SK-N-SH (cell line): ENCODE results near the gene ARMC7. TPM values are rescaled to one million over a fixed set of nuclear protein-coding genes. Genes with fewer than 3 reads are reported as not detected.
"Not testable (repeated sequence)": the region's sequence is repeated elsewhere in the genome, so short reads cannot be mapped to it uniquely, and the experiment has no call there.

Source experiments
- CTCF ChIA-PET: fragments of 300-600, 350-600 bp; formaldehyde crosslinking; extraction: SDS; loops from one replicate; lab custom pipeline; 2021; lab: Yijun Ruan, JAX
- POLR2A ChIA-PET: fragments of 350-600 bp; sonication (Branson Sonifier 250); formaldehyde crosslinking; extraction: SDS; loops from one replicate; lab custom pipeline; 2020; ENCODE audit warnings: antibody characterized with exemption, inconsistent platforms; lab: Yijun Ruan, JAX
- DNase-seq: peaks from one replicate; pipeline ENCODE4 v3.0.0; 2012
- H2AFZ ChIP-seq: fragments of 200-600 bp; sonication (generic); 2 replicates; pipeline ENCODE4 v1.8.1; 2016; ENCODE audit warnings: antibody characterized with exemption, mild to moderate bottlenecking, low read depth
- H3F3A ChIP-seq: fragments of 200-600 bp; sonication (generic); replicated peaks from 2 replicates; pipeline ENCODE3; 2016; ENCODE audit warnings: antibody characterized with exemption, mild to moderate bottlenecking; ENCODE audit not compliant: insufficient read depth
- H3K27ac ChIP-seq, 2 experiments: fragments of 200-500 bp in 1 of 2; fragments of 200-600 bp in 1 of 2; sonication (Bioruptor generic) in 1 of 2; sonication (generic), shearing (Covaris generic) in 1 of 2; 2 replicates each; pipeline versions ENCODE4 v1.5.1 to v1.6.1; 2014 to 2016; ENCODE audit warnings: low read depth in 2 of 2, inconsistent platforms in 1 of 2, low read length in 1 of 2, mild to moderate bottlenecking in 1 of 2, mixed read lengths in 1 of 2
- H3K27me3 ChIP-seq: fragments of 200-600 bp; sonication (generic), shearing (Covaris generic); 2 replicates; pipeline ENCODE4 v1.6.1; 2016; ENCODE audit warnings: mixed run types; ENCODE audit not compliant: insufficient read depth
- H3K36me3 ChIP-seq, 2 experiments: fragments of 200-500 bp in 1 of 2; fragments of 200-600 bp in 1 of 2; sonication (Bioruptor generic) in 1 of 2; sonication (generic) in 1 of 2; replicated peaks in 1 of 2; 2 replicates each; pipeline versions ENCODE3 to v1.5.1; 2014 to 2016; ENCODE audit warnings: low read length in 1 of 2, mild to moderate bottlenecking in 1 of 2; ENCODE audit not compliant: insufficient read depth in 2 of 2, control insufficient read depth in 1 of 2
- H3K4me1 ChIP-seq, 2 experiments: fragments of 200-500 bp in 1 of 2; fragments of 200-600 bp in 1 of 2; sonication (Bioruptor generic) in 1 of 2; sonication (generic), shearing (Covaris generic) in 1 of 2; 2 replicates each; pipeline versions ENCODE4 v1.5.1 to v1.6.1; 2014 to 2016; ENCODE audit warnings: low read depth in 1 of 2, low read length in 1 of 2, mixed run types in 1 of 2; ENCODE audit not compliant: insufficient read depth in 2 of 2, control insufficient read depth in 1 of 2
- H3K4me2 ChIP-seq: fragments of 200-600 bp; sonication (generic), shearing (Covaris generic); 2 replicates; pipeline ENCODE4 v1.6.1; 2017; ENCODE audit warnings: mixed run types
- H3K4me3 ChIP-seq, 2 experiments: fragments of 200-500 bp in 1 of 2; fragments of 200-600 bp in 1 of 2; sonication (Bioruptor generic) in 1 of 2; sonication (generic), shearing (Covaris generic) in 1 of 2; 2 replicates each; pipeline versions ENCODE4 v1.5.1 to v1.8.1; 2014 to 2016; ENCODE audit warnings: low read depth in 2 of 2, inconsistent platforms in 1 of 2, low read length in 1 of 2, mild to moderate bottlenecking in 1 of 2, mixed read lengths in 1 of 2, moderate library complexity in 1 of 2
- H3K79me2 ChIP-seq: fragments of 200-600 bp; sonication (generic); 2 replicates; pipeline ENCODE4 v1.8.1; 2017; ENCODE audit warnings: mild to moderate bottlenecking; ENCODE audit not compliant: insufficient read depth
- H3K9ac ChIP-seq: fragments of 200-600 bp; sonication (generic); 2 replicates; pipeline ENCODE4 v1.6.1; 2017; ENCODE audit warnings: mixed run types
- H3K9me2 ChIP-seq: fragments of 200-600 bp; sonication (generic); 2 replicates; pipeline ENCODE4 v1.6.1; 2017; ENCODE audit warnings: mixed run types
- H3K9me3 ChIP-seq: fragments of 200-600 bp; sonication (generic); 2 replicates; pipeline ENCODE4 v1.6.1; 2017; ENCODE audit warnings: mixed run types, mild to moderate bottlenecking, moderate library complexity
- H4K20me1 ChIP-seq: fragments of 200-600 bp; sonication (generic); 2 replicates; pipeline ENCODE4 v1.6.1; 2017; ENCODE audit warnings: mild to moderate bottlenecking, mixed run types; ENCODE audit not compliant: insufficient read depth
- EP300 ChIP-seq, 2 experiments: IDR thresholded peaks; 2 replicates each; pipeline versions ENCODE4 v1.4.0 to v1.6.1; 2012; ENCODE audit warnings: borderline replicate concordance in 1 of 2, low read depth in 1 of 2, low read length in 1 of 2
- FOXM1 ChIP-seq: IDR thresholded peaks from 2 replicates; pipeline ENCODE4 v1.4.0; 2012; ENCODE audit warnings: low read depth, mild to moderate bottlenecking
- NRF1 ChIP-seq: IDR thresholded peaks from 2 replicates; pipeline ENCODE4 v1.6.1; 2012; ENCODE audit warnings: low read depth, mild to moderate bottlenecking, low read length
- SMC3 ChIP-seq: IDR thresholded peaks from 2 replicates; pipeline ENCODE4 v1.6.1; 2012; ENCODE audit warnings: low read depth, low read length, improper control_type of control experiment
- TAF1 ChIP-seq: IDR thresholded peaks from 2 replicates; pipeline ENCODE4 v1.6.1; 2012; ENCODE audit warnings: low read depth, mild to moderate bottlenecking, low read length, moderate library complexity, borderline replicate concordance
- YY1 ChIP-seq: IDR thresholded peaks from 2 replicates; pipeline ENCODE4 v1.4.0; 2012; ENCODE audit warnings: low read depth, mild to moderate bottlenecking
- WGBS: methylation state at CpG from one replicate; pipeline ENCODE4 v1.1.6; 2017; ENCODE audit warnings: low lambda C conversion rate; 5-methylcytosine and 5-hydroxymethylcytosine counted together
- polyA plus RNA-seq, 3 experiments: library from polyadenylated mRNA; depleted of rRNA; stranded (reverse); fragments of >200 nt; gene quantifications; 2 replicates each; pipeline ENCODE4 v1.2.3, GENCODE V29; 2012

The ARMC7 gene
- polyA plus RNA-seq, 1 of the 3 experiments (the other 2 are of a cell fraction), result 10.8 TPM

- H3K9me2 ChIP-seq, result no peaks in the 10 kb centered on the region
- H3K4me3 ChIP-seq, result no peak overlapping the region
- no peak for TF ChIP-seq FOXM1
- H4K20me1 ChIP-seq, result no peaks in the 10 kb centered on the region
- POLR2A ChIA-PET, result no interaction called here
- H3K4me2 ChIP-seq, result no peak overlapping the region
- H3K9me3 ChIP-seq, result no peaks in the 10 kb centered on the region
- H2AFZ ChIP-seq, result no peak overlapping the region
- H3K27me3 ChIP-seq, result no peaks in the 10 kb centered on the region
- H3K79me2 ChIP-seq, result peaks cover 34% of the 10 kb centered on the region; the same call in 1 of the 2 replicates
- 95% methylated on average over 5 of the region's 5 CpGs for WGBS
- peaks cover 5 to 42% of the 10 kb centered on the region in 2 experiments for H3K36me3 ChIP-seq
- CTCF ChIA-PET, result interaction anchor here (0.9 to 2.5 kb wide), 4 partner anchors 12 to 46 kb away, joined by 3 to 14 read pairs (median 6); no protein-coding TSS in a partner anchor
- no peak overlapping the region for H3K9ac ChIP-seq
- H3K4me1 ChIP-seq, result peaks cover 0 to 8% of the 10 kb centered on the region in 2 experiments; a peak in 1 of 4 replicates
- no peak for DNase-seq
- peak overlapping the region in 1 of 2 experiments; percentile 55; a peak in 2 of 4 replicates for H3K27ac ChIP-seq
- peaks cover 41% of the 10 kb centered on the region for H3F3A ChIP-seq
Observed at GRCh38 chr17:75160211-75160610, 50.4 kb downstream of the ARMC7 start.

- Histone ChIP-seq H2AFZ (no peak overlapping the region), H3F3A (peaks cover 39% of the 10 kb centered on the region), H3K9me3 (no peaks in the 10 kb centered on the region), H4K20me1 (no peaks in the 10 kb centered on the region), H3K36me3 (peaks cover 12 to 57% of the 10 kb centered on the region in 2 experiments), H3K4me2 (no peak overlapping the region), H3K4me1 (peaks cover 0 to 8% of the 10 kb centered on the region in 2 experiments; a peak in 1 of 4 replicates), H3K27me3 (no peaks in the 10 kb centered on the region), H3K9me2 (no peaks in the 10 kb centered on the region), H3K27ac (no peak overlapping the region), H3K9ac (no peak overlapping the region), H3K4me3 (no peak overlapping the region), H3K79me2 (peaks cover 56% of the 10 kb centered on the region; the same call in 1 of the 2 replicates)
- CTCF ChIA-PET, result interaction anchor here (1.2 to 2.3 kb wide), 6 partner anchors 9 to 49 kb away, joined by 3 to 7 read pairs (median 3); partner anchors contain the start of genes JPT1 and NT5C
- TF ChIP-seq YY1 (no peak), TAF1 (no peak), NRF1 (no peak), EP300 (IDR thresholded peaks at IDR 0.05; ENCODE audit: borderline replicate concordance in 1 of 2, low read depth in 1 of 2, low read length in 1 of 2) (no peak), SMC3 (no peak)
- POLR2A ChIA-PET, result interaction anchor here (0.6 kb wide), 1 partner anchor 32 kb away, joined by 3 read pairs; the partner anchor contains the start of gene NT5C
- DNase-seq, result no peak
- WGBS, result 91% methylated on average over 5 of the region's 5 CpGs
Observed at GRCh38 chr17:75163074-75163473, 53.3 kb downstream of the ARMC7 start.

- H3K4me2 ChIP-seq, H3K27me3 ChIP-seq, H3K9me3 ChIP-seq, H3K9me2 ChIP-seq, H2AFZ ChIP-seq, H3K4me1 ChIP-seq, DNase-seq, H3K27ac ChIP-seq, H3K4me3 ChIP-seq: not testable (repeated sequence)
- ChIA-PET CTCF (interaction anchor here (0.6 to 1.2 kb wide), 3 partner anchors 9 to 207 kb away, joined by 3 read pairs; no protein-coding TSS in a partner anchor), POLR2A (interaction anchor here (0.6 to 0.9 kb wide), 2 partner anchors 10 to 67 kb away, joined by 3 read pairs; no protein-coding TSS in a partner anchor)
- WGBS, result 95% methylated on average over 15 of the region's 15 CpGs
- Histone ChIP-seq H3K36me3 (peaks cover 12 to 63% of the 10 kb centered on the region in 2 experiments), H3F3A (peaks cover 39% of the 10 kb centered on the region), H4K20me1 (peaks cover 12% of the 10 kb centered on the region), H3K9ac (peak overlapping the region; percentile 35; the same call in 1 of the 2 replicates), H3K79me2 (peaks cover 71% of the 10 kb centered on the region)
Observed at GRCh38 chr17:75164606-75165005, 54.8 kb downstream of the ARMC7 start.
